Parathyroid adenoma (tissue), 2 donors: ENCODE data around the gene MAP4.

Experiments used
- H2AFZ ChIP-seq: fragments of 300-600 bp; sonication (generic); one replicate; pipeline ENCODE4 v1.7.0; 2017; ENCODE audit warnings: antibody characterized with exemption, mild to moderate bottlenecking
- H3K27ac ChIP-seq: fragments of 300-600 bp; sonication (generic); one replicate; pipeline ENCODE4 v1.7.0; 2017
- H3K27me3 ChIP-seq: fragments of 300-600 bp; sonication (generic); one replicate; pipeline ENCODE4 v1.7.0; 2017; ENCODE audit warnings: low read length; ENCODE audit not compliant: control insufficient read depth, insufficient read depth
- H3K36me3 ChIP-seq: fragments of 300-600 bp; sonication (generic); one replicate; pipeline ENCODE4 v1.7.0; 2017; ENCODE audit warnings: low read length; ENCODE audit not compliant: control insufficient read depth, insufficient read depth
- H3K4me1 ChIP-seq: fragments of 300-600 bp; sonication (generic); one replicate; pipeline ENCODE4 v1.7.0; 2017; ENCODE audit warnings: control low read depth
- H3K4me2 ChIP-seq: fragments of 300-600 bp; sonication (generic); one replicate; pipeline ENCODE4 v1.7.0; 2017; ENCODE audit warnings: low read length
- H3K4me3 ChIP-seq: fragments of 300-600 bp; sonication (generic); one replicate; pipeline ENCODE4 v1.7.0; 2017; ENCODE audit warnings: low read depth, low read length
- H3K79me2 ChIP-seq: fragments of 300-600 bp; sonication (generic); one replicate; pipeline ENCODE4 v1.7.0; 2017; ENCODE audit warnings: control low read depth
- H3K9ac ChIP-seq: fragments of 300-600 bp; sonication (generic); one replicate; pipeline ENCODE4 v1.7.0; 2017; ENCODE audit warnings: mild to moderate bottlenecking
- H3K9me3 ChIP-seq: fragments of 300-600 bp; sonication (generic); one replicate; pipeline ENCODE4 v1.7.0; 2017; ENCODE audit warnings: low read length; ENCODE audit not compliant: control insufficient read depth
- TF ChIP-seq, protein P1 (sequence below): fragments of 300-600 bp; sonication (generic); IDR thresholded peaks from one replicate; pipeline ENCODE4 v1.7.0; 2017; ENCODE audit warnings: antibody characterized with exemption, mild to moderate bottlenecking
- donor health status: primary hyperparathyroidism.

Gene MAP4

DNA sequence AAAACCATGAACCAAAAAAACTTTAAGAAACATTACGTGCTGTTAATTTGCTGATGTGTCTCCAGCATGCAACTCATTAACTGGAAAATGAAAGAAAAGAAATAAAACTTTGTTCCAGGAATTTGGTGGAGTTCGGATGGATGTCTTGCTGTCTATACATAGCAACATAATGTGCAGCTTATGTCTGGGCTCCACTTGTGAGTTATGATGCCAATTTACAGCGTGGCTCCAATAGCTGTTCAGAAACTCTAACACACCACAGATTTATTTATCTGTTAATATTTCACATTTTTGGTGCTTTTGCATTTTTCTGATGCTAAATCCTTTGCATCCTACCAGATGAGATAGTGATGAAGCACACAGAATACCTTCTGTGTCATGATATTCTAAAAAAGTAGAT lies 45.1 kb downstream of the MAP4 start:
- TF ChIP-seq, protein P1, sequence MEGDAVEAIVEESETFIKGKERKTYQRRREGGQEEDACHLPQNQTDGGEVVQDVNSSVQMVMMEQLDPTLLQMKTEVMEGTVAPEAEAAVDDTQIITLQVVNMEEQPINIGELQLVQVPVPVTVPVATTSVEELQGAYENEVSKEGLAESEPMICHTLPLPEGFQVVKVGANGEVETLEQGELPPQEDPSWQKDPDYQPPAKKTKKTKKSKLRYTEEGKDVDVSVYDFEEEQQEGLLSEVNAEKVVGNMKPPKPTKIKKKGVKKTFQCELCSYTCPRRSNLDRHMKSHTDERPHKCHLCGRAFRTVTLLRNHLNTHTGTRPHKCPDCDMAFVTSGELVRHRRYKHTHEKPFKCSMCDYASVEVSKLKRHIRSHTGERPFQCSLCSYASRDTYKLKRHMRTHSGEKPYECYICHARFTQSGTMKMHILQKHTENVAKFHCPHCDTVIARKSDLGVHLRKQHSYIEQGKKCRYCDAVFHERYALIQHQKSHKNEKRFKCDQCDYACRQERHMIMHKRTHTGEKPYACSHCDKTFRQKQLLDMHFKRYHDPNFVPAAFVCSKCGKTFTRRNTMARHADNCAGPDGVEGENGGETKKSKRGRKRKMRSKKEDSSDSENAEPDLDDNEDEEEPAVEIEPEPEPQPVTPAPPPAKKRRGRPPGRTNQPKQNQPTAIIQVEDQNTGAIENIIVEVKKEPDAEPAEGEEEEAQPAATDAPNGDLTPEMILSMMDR, result no peak
- H3K36me3 ChIP-seq, result no peaks in the 10 kb centered on the region

DNA sequence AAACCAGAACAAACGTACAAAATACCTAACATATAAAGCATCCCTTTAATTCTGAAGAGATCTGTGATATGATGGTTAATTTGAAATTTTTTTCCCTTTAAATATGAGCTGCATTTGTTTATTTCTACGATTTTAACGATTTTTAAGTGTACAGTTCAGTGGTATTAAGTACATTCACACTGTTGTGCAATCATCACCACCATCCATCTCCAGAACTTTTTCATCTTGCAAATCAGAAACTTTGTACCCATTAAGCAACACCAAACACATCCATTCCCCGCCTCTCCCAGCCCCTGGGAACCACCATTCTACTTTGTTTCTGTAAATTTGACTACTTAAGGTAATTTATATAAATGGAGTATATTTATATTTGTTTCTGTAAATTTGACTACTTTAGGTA lies 51.5 kb downstream of the MAP4 start:
- no peak overlapping the region for H3K27ac ChIP-seq
- no peaks in the 10 kb centered on the region for H3K36me3 ChIP-seq
- H3K9me3 ChIP-seq, result no peaks in the 10 kb centered on the region
- H3K9ac ChIP-seq, result no peak overlapping the region
- no peak overlapping the region for H3K4me3 ChIP-seq
- H3K4me1 ChIP-seq, result peaks cover 11% of the 10 kb centered on the region
- H3K79me2 ChIP-seq, result peaks cover 3% of the 10 kb centered on the region
- H3K4me2 ChIP-seq, result no peak overlapping the region
- no peaks in the 10 kb centered on the region for H3K27me3 ChIP-seq
- H2AFZ ChIP-seq, result no peak overlapping the region
- TF ChIP-seq, protein P1, result no peak

More for the DNA sequence above, 45.1 kb downstream of the MAP4 start:
- Histone ChIP-seq H3K27me3 (no peaks in the 10 kb centered on the region), H3K79me2 (no peaks in the 10 kb centered on the region), H3K9ac (no peak overlapping the region), H3K4me1 (no peaks in the 10 kb centered on the region), H3K9me3 (no peaks in the 10 kb centered on the region), H3K27ac (no peak overlapping the region), H3K4me2 (no peak overlapping the region), H2AFZ (no peak overlapping the region), H3K4me3 (no peak overlapping the region)

DNA sequence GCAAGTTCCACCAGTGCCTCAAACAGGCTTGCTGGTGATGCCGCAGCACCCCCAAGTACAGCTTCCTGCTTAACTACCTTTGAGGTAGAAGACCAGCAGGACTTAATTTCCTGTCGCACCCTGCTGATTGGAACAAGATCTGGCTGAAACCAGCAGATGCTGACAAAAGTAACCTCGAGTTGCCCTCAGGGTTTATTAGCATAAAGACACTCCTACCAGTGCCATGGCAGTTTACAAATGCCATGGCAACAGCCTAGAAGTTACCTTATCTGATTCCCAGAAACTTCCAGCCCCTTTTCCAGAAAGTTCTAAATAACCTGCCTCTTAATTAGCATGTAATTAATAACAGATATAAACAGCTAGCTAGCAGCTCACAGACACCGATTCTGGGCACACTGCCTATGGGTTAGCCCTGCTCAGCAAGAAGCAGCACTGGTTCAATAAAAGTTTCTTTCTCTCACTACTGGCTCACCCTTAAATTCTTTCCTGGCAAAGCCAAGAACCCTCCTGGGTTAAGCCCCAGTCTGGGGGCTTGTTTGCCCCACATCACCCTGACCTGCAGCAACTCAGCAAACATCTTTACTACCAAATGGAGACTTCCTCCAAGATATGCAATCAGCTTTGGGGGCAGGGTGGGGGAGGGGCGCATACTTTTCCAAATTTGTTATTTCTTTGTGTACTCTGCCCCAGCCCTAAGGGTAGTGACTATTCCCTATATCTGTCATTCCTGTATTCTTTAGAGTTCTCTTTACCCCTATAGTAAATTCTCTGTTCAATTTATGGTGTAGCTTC lies 54.2 kb downstream of the MAP4 start:
- Histone ChIP-seq H3K27me3 (no peaks in the 10 kb centered on the region), H3K9me3 (no peaks in the 10 kb centered on the region), H2AFZ (no peak overlapping the region), H3K79me2 (peaks cover 3% of the 10 kb centered on the region), H3K9ac (no peak overlapping the region), H3K4me2 (peak overlapping the region; percentile 13), H3K4me1 (peaks cover 11% of the 10 kb centered on the region), H3K27ac (no peak overlapping the region), H3K4me3 (no peak overlapping the region), H3K36me3 (no peaks in the 10 kb centered on the region)
- TF ChIP-seq, protein P1, result no peak

DNA sequence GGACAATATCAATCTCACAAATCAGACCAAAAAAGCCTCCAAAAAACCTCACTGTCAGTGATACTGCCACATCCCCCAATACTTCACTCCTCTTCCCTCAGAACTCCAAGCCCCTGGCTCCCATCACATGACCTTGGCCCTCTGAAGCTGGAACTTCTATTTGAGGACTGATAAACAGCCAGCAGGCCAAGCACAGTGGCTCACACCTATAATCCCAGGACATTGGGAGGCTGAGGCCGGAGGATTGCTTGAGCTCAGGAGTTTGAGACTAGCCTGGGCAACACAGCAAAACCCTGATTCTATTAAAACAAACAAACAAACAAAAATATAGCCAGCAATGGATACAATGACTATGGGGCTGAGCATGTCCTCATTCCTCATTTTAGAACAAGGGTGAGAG lies 55.2 kb downstream of the MAP4 start:
- no peak overlapping the region for H3K27ac ChIP-seq
- peaks cover 5% of the 10 kb centered on the region for H3K79me2 ChIP-seq
- no peak overlapping the region for H3K9ac ChIP-seq
- H3K4me2 ChIP-seq, result no peak overlapping the region
- no peaks in the 10 kb centered on the region for H3K36me3 ChIP-seq
- no peak overlapping the region for H2AFZ ChIP-seq
- H3K4me1 ChIP-seq, result peaks cover 11% of the 10 kb centered on the region
- H3K4me3 ChIP-seq, result no peak overlapping the region
- H3K9me3 ChIP-seq, result no peaks in the 10 kb centered on the region
- no peaks in the 10 kb centered on the region for H3K27me3 ChIP-seq
- TF ChIP-seq, protein P1, result no peak

DNA sequence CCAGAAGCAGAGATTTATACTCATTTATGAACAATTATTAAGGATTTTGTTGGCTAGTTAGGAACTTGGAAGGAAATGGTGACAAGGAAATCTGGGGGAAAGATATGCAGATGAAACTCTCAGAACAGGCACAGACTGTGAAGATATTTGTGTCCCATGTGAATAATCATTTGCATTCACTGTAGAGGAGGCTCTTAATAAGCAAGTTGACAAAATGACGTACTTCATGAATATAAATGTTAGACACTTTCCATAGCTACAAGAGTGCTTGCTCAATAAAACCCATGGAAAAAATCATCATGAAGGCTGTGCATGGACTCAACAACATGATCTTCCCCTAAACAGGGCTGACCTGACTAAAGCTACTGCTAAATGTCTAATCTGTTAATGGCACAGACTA lies 59.7 kb downstream of the MAP4 start:
- no peak overlapping the region for H3K4me3 ChIP-seq
- peaks cover 8% of the 10 kb centered on the region for H3K79me2 ChIP-seq
- TF ChIP-seq, protein P1, result no peak
- no peaks in the 10 kb centered on the region for H3K27me3 ChIP-seq
- peaks cover 19% of the 10 kb centered on the region for H3K4me1 ChIP-seq
- H3K9ac ChIP-seq, result no peak overlapping the region
- H3K4me2 ChIP-seq, result no peak overlapping the region
- H2AFZ ChIP-seq, result no peak overlapping the region
- H3K27ac ChIP-seq, result no peak overlapping the region
- H3K36me3 ChIP-seq, result no peaks in the 10 kb centered on the region
- no peaks in the 10 kb centered on the region for H3K9me3 ChIP-seq
